ENCODE data around the gene GSPT1.
"Not testable (repeated sequence)": the region's sequence is repeated elsewhere in the genome, so short reads cannot be mapped to it uniquely, and the experiment has no call there.

- TF ChIP-seq SIN3A (IDR thresholded peaks at IDR 0.05; ENCODE audit: borderline replicate concordance, insufficient read depth, low read depth, low read length); CTCF (IDR thresholded peaks at IDR 0.05); POLR2AphosphoS5 (IDR thresholded peaks at IDR 0.05; ENCODE audit: low read depth, low read length); TCF7L2 (IDR thresholded peaks at IDR 0.05; ENCODE audit: low read depth, low read length): not testable (repeated sequence)
Measured at GRCh38 chr16:11962457-11962856, 46.7 kb upstream of the GSPT1 start.

Measured in Panc1 (cell line).